Esophagus muscularis mucosa (tissue), 4 donors: ENCODE measurements around the gene ENOX1. TPM values are rescaled to one million over a fixed set of nuclear protein-coding genes. Genes with fewer than 3 reads are reported as not detected.

Experiments used
- DNase-seq: peaks from one replicate; pipeline ENCODE4 v3.0.0-alpha.2; 2017; ENCODE audit errors: extremely low spot score
- H3K27ac ChIP-seq, 4 donors: fragments of 200-600 bp; sonication (generic); replicated peaks in 1 of 4; 1 replicate in 3 of 4; 2 replicates in 1 of 4; pipeline ENCODE4 v1.5.1; 2016 to 2019; ENCODE audit warnings: mild to moderate bottlenecking in 1 of 4
- H3K27me3 ChIP-seq, 4 donors: fragments of 200-600 bp; sonication (generic); one replicate each; pipeline versions ENCODE4 v1.5.1 to v1.6.0; 2016 to 2019
- H3K36me3 ChIP-seq, 4 donors: fragments of 200-600 bp; sonication (generic); one replicate each; pipeline ENCODE4 v1.5.1; 2016 to 2019
- H3K4me1 ChIP-seq, 4 donors: fragments of 200-600 bp; sonication (generic); one replicate each; pipeline ENCODE4 v1.5.1; 2016 to 2019
- H3K4me3 ChIP-seq, 4 donors: fragments of 200-600 bp; sonication (generic); 1 replicate in 2 of 4; 2 replicates in 2 of 4; pipeline ENCODE4 v1.5.1; 2016 to 2019; ENCODE audit warnings: mild to moderate bottlenecking in 4 of 4, moderate library complexity in 1 of 4
- H3K9me3 ChIP-seq, 4 donors: fragments of 200-600 bp; sonication (generic); 1 replicate in 3 of 4; 2 replicates in 1 of 4; pipeline ENCODE4 v1.5.1; 2016 to 2019
- EP300 ChIP-seq: sonication (generic); formaldehyde crosslinking; IDR thresholded peaks from one replicate; pipeline ENCODE4 v1.6.1; 2017; ENCODE audit warnings: antibody characterized with exemption
- POLR2A ChIP-seq: fragments of 450-650 bp; IDR thresholded peaks from one replicate; pipeline ENCODE4 v1.6.1; 2017; ENCODE audit warnings: antibody characterized with exemption, moderate library complexity, mild to moderate bottlenecking, low read depth
- POLR2AphosphoS5 ChIP-seq, 2 donors: sonication (generic); formaldehyde crosslinking; IDR thresholded peaks; one replicate each; pipeline ENCODE4 v1.6.1; 2017; ENCODE audit warnings: antibody characterized with exemption in 2 of 2
- WGBS: methylation state at CpG from one replicate; pipeline ENCODE4 v1.1.5; 2018; 5-methylcytosine and 5-hydroxymethylcytosine counted together
- intact Hi-C: fragments of 100-400 bp; cut with DNase I; formaldehyde crosslinking; loops from one replicate; pipeline ENCODE4 v1.15.1; 2023
- total RNA-seq, 4 donors: library from RNA; depleted of rRNA; stranded (reverse); fragments of >200 nt; gene quantifications; one replicate each; pipeline versions ENCODE4 v1.1.0 to v1.2.1, GENCODE V29; 2016
- TF ChIP-seq, protein P1 (sequence below), 3 experiments: fragments of 200-600 bp in 2 of 3; fragments of 450-650 bp in 1 of 3; sonication (generic) in 2 of 3; IDR thresholded peaks; one replicate each; pipeline ENCODE4 v1.5.1; 2017 to 2019; ENCODE audit warnings: antibody characterized with exemption in 3 of 3, mild to moderate bottlenecking in 2 of 3, moderate library complexity in 1 of 3

The ENOX1 gene
- total RNA-seq, 4 donors from 2014 or later, result 9.3 to 14.1 (median 12.4) TPM

DNA sequence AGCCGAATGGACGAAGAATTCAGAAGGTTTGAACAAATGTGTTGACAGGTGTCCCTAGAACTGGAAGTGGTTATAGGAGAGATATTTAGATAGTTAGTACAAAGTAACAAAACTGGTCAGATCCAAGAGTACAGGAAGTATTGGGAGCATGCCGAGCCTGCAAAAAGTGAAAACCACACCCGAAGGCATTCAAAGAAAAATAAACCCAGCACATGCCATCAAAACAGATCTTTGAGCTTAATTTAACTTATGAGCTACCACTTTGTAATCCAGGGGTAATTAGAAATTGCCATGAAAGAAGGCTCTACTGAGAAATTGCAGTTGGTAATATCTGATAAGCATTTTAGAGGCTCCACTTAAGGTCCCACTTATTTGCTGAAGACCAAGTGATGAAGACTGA, 549.2 kb downstream of the ENOX1 start:
- H3K27me3 ChIP-seq, result no peaks in the 10 kb centered on the region
- no peak for TF ChIP-seq POLR2A
- intact Hi-C loops, result no loop called here
- peaks cover 0 to 11% (median 0%) of the 10 kb centered on the region in 4 donors for H3K36me3 ChIP-seq
- 92% methylated on average over 4 of the region's 4 CpGs for WGBS
- DNase-seq, result peak; percentile 83
- no peaks in the 10 kb centered on the region for H3K4me1 ChIP-seq
- no peaks in the 10 kb centered on the region for H3K9me3 ChIP-seq
- H3K27ac ChIP-seq, result no peak overlapping the region
- H3K4me3 ChIP-seq, result no peak overlapping the region

- H3K4me3 ChIP-seq, result no peak overlapping the region
- TF ChIP-seq, protein P1, sequence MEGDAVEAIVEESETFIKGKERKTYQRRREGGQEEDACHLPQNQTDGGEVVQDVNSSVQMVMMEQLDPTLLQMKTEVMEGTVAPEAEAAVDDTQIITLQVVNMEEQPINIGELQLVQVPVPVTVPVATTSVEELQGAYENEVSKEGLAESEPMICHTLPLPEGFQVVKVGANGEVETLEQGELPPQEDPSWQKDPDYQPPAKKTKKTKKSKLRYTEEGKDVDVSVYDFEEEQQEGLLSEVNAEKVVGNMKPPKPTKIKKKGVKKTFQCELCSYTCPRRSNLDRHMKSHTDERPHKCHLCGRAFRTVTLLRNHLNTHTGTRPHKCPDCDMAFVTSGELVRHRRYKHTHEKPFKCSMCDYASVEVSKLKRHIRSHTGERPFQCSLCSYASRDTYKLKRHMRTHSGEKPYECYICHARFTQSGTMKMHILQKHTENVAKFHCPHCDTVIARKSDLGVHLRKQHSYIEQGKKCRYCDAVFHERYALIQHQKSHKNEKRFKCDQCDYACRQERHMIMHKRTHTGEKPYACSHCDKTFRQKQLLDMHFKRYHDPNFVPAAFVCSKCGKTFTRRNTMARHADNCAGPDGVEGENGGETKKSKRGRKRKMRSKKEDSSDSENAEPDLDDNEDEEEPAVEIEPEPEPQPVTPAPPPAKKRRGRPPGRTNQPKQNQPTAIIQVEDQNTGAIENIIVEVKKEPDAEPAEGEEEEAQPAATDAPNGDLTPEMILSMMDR (IDR thresholded peaks at IDR 0.05), result no peak
- TF ChIP-seq EP300, result no peak
- no peak for TF ChIP-seq POLR2AphosphoS5 (IDR thresholded peaks at IDR 0.05)
- no peak for TF ChIP-seq POLR2A
- peaks cover 0 to 11% (median 0%) of the 10 kb centered on the region in 4 donors for H3K36me3 ChIP-seq
- 77% methylated on average over 1 of the region's 1 CpG for WGBS
- no peaks in the 10 kb centered on the region for H3K27me3 ChIP-seq
- no peaks in the 10 kb centered on the region for H3K9me3 ChIP-seq
- intact Hi-C loops, result no loop called here
- DNase-seq, result peak; percentile 10
- no peak overlapping the region for H3K27ac ChIP-seq
- H3K4me1 ChIP-seq, result no peaks in the 10 kb centered on the region
These were observed 551.7 kb downstream of the ENOX1 start for GRCh38 chr13:43235028-43235427.

GRCh38 chr13:43232873-43233265, 553.9 kb downstream of the ENOX1 start:
- TF ChIP-seq, protein P1 (IDR thresholded peaks at IDR 0.05), result no peak
- TF ChIP-seq POLR2A (no peak), EP300 (no peak), POLR2AphosphoS5 (IDR thresholded peaks at IDR 0.05) (no peak)
- Histone ChIP-seq H3K9me3 (no peaks in the 10 kb centered on the region), H3K27ac (no peak overlapping the region), H3K4me1 (no peaks in the 10 kb centered on the region), H3K4me3 (no peak overlapping the region), H3K27me3 (no peaks in the 10 kb centered on the region), H3K36me3 (peaks cover 0 to 11% (median 0%) of the 10 kb centered on the region in 4 donors)
- intact Hi-C loops, result no loop called here
- 95% methylated on average over 1 of the region's 1 CpG for WGBS
- DNase-seq, result peak; percentile 5

DNA sequence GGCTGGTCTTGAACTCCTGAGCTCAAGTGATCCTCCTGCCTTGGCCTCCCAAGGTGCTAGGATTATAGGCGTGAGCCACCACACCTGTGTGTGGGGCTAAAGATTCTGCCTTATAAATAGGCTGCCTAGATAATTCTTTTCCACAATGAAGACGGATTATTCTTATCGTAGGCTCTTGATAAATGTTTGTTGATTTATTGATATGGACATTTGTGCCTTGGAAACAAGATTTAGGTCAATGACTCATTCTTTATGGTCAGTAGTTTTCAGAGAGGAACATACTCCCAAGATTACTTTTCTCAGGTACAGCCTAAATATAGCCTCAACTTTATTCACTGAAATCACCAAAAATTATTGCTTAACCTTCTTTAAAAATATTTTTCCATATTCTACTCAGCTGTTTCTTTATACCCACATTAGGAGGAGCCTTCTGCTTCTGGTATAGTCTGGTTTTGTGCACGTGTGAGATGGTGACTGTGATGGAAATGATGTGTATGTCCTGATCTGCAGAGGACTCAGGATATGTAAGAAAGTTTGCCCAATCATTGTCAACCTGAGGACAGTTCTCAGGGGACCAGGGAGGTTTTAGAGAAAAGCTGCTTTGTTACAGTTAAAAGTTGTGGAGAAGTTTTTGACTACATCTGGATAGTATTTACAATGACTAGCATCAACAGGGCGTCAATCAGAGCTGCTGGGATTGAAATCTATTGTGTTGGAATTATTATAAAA, 554.5 kb downstream of the ENOX1 start:
- TF ChIP-seq EP300 (no peak), POLR2A (no peak), POLR2AphosphoS5 (IDR thresholded peaks at IDR 0.05) (no peak)
- TF ChIP-seq, protein P1 (IDR thresholded peaks at IDR 0.05), result no peak
- intact Hi-C loops, result no loop called here
- Histone ChIP-seq H3K36me3 (peaks cover 0 to 11% (median 0%) of the 10 kb centered on the region in 4 donors), H3K27ac (no peak overlapping the region), H3K9me3 (no peaks in the 10 kb centered on the region), H3K4me1 (no peaks in the 10 kb centered on the region), H3K4me3 (no peak overlapping the region), H3K27me3 (no peaks in the 10 kb centered on the region)
- DNase-seq, result peak; percentile 12
- 88% methylated on average over 5 of the region's 5 CpGs for WGBS

DNA sequence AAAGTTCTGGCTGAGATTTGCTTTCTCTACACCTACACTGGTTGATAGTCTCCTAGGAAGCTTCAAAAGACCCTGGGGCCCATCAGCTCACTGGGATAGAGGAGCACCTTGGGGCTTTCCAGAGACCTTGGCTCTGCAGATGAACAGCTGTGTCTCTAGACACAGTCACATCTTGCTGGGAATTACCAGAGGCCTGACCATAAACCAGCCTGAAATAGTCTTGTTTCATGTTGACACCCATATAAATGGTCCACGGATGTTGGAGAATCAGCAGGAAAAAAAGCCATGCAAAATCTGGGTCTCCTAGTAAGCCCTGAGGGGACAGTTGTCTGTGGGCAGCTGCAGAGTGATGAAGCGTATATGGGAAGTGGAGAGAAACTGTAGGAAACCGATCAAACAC, 555.8 kb downstream of the ENOX1 start:
- peak; percentile 50 for DNase-seq
- no peak overlapping the region for H3K27ac ChIP-seq
- no peaks in the 10 kb centered on the region for H3K9me3 ChIP-seq
- peaks cover 0 to 7% (median 0%) of the 10 kb centered on the region in 4 donors for H3K36me3 ChIP-seq
- no peaks in the 10 kb centered on the region for H3K27me3 ChIP-seq
- WGBS, result 85% methylated on average over 3 of the region's 3 CpGs
- H3K4me3 ChIP-seq, result no peak overlapping the region
- TF ChIP-seq EP300 (no peak), POLR2AphosphoS5 (IDR thresholded peaks at IDR 0.05) (no peak), POLR2A (no peak)
- TF ChIP-seq, protein P1 (IDR thresholded peaks at IDR 0.05), result no peak
- intact Hi-C loops, result no loop called here
- no peaks in the 10 kb centered on the region for H3K4me1 ChIP-seq
